ENCODE results near the gene MADD.

GRCh38 chr11:47295385-47295784, 25.5 kb downstream of the MADD start:
- TF ChIP-seq, protein P1, sequence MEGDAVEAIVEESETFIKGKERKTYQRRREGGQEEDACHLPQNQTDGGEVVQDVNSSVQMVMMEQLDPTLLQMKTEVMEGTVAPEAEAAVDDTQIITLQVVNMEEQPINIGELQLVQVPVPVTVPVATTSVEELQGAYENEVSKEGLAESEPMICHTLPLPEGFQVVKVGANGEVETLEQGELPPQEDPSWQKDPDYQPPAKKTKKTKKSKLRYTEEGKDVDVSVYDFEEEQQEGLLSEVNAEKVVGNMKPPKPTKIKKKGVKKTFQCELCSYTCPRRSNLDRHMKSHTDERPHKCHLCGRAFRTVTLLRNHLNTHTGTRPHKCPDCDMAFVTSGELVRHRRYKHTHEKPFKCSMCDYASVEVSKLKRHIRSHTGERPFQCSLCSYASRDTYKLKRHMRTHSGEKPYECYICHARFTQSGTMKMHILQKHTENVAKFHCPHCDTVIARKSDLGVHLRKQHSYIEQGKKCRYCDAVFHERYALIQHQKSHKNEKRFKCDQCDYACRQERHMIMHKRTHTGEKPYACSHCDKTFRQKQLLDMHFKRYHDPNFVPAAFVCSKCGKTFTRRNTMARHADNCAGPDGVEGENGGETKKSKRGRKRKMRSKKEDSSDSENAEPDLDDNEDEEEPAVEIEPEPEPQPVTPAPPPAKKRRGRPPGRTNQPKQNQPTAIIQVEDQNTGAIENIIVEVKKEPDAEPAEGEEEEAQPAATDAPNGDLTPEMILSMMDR (IDR thresholded peaks at IDR 0.05; ENCODE audit: poor library complexity, severe bottlenecking), result no peak
- no peak for TF ChIP-seq EP300 (conservative IDR thresholded peaks at IDR 0.05; ENCODE audit: poor library complexity, severe bottlenecking)
- no peak for TF ChIP-seq POLR2AphosphoS5 (IDR thresholded peaks at IDR 0.05)
- TF ChIP-seq EZH2 (IDR thresholded peaks at IDR 0.05; ENCODE audit: borderline replicate concordance, insufficient read depth, low read length, poor library complexity, severe bottlenecking), result no peak
- TF ChIP-seq TAF1 (IDR thresholded peaks at IDR 0.05; ENCODE audit: low read depth), result no peak
- no peak for TF ChIP-seq RAD21 (conservative IDR thresholded peaks at IDR 0.05)
- TF ChIP-seq REST (IDR thresholded peaks at IDR 0.05; ENCODE audit: borderline replicate concordance), result no peak
- TF ChIP-seq SMC3 (conservative IDR thresholded peaks at IDR 0.05; ENCODE audit: poor library complexity), result no peak
